Cerebellar cortex (tissue), 1 donor: ENCODE measurements around the gene SACM1L.

Experiments used
- DNase-seq: peaks from one replicate; pipeline ENCODE4 v3.0.0-alpha.2; 2015; ENCODE audit warnings: low spot score

SACM1L gene

GRCh38 chr3:45786801-45787495 lies 97.8 kb downstream of the SACM1L start:
- no peak for DNase-seq

DNA sequence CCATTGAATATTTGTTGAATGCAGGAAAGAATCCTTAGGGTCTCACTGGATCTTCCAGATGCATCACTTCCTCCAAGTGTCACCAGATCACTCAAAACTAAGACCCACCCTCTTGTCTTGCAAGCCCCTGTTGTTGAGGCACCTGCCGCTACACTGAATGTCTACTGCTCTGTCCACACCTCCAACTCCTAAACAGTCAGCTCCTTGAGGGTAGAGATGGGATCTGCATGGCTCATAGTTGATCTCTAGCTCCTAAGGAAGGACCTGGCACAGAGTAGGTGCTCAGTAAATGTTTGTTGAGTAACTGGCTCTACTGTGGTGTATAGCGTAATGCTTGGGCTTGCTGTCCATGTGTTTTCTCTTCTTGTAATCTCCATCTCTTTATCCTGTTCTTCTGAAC lies 98.4 kb downstream of the SACM1L start:
- no peak for DNase-seq

DNA sequence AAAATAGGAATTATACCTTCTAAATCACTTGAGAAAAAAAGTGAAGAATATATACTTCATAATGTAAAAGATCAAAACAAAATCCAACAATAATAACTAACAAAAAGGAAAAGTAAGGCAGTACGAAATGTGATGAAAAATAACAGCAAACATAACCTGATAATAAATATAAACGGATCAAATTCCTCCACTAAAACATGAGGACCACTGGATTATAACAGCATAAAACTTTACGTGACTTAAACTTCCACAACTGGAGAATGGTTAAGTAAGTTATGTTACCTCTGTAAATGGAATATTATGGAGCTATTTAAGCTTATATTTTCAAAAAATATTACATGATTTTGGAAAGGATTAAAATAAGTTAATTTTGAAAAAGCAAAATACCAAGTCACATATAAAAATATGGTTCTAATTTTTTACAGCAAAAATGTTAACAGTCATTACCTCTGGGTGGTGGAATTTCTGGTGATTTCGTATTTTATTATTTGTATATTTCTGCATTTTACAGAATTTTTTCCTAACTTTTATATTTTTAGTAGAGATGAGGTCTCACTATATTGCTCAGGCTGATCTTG lies 100.1 kb downstream of the SACM1L start:
- DNase-seq, result no peak

DNA sequence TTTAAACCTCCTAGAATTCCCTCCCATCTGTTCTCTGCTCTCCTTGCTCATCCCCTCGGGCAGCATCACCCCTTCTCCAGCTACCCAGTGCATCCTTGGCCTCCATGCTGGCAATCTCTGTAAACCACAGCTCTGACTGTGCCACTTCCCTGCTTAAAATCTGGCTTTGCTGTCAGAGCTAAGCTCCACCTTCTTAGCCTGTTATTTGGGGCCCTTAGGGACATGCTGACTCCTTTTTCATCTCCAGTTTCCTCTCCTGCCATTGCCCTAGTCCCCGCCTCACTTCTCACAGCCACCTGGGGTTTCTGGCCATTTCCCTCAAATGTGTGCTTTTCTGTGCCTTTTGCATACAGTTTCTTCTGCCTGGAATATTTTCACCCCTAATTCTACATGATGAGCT lies 101.4 kb downstream of the SACM1L start:
- no peak for DNase-seq

GRCh38 chr3:45792036-45792435 lies 102.8 kb downstream of the SACM1L start:
- no peak for DNase-seq

GRCh38 chr3:45792516-45793172 lies 103.4 kb downstream of the SACM1L start:
- DNase-seq, result no peak

GRCh38 chr3:45793482-45794176 lies 104.4 kb downstream of the SACM1L start:
- DNase-seq, result peak; percentile 13

GRCh38 chr3:45794177-45794560 lies 105.0 kb downstream of the SACM1L start:
- DNase-seq, result no peak

DNA sequence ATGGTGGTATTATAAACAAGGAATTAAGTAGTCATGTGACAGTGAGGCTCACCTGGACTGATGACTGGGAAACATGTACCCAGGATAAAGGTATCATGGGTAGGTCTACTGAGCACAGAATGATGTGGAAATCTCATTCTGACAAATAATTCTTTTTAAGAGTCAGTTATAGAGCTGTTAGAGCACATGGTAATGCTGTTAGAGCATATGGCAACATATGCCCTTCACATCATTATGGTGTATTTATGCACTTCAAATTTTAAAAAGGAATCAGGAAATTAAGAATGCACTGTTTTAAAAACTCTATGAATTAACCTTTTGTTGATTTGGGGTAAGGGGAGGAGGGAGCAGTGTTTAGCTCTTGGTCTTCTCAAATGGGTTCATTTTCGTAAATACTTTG lies 105.5 kb downstream of the SACM1L start:
- no peak for DNase-seq
